Esophagus squamous epithelium (tissue), 5 donors: ENCODE data around the gene SLC44A3. TPM values are rescaled to one million over a fixed set of nuclear protein-coding genes. Genes with fewer than 3 reads are reported as not detected.

Experiments
- DNase-seq: peaks from one replicate; lab custom pipeline; 2025; lab: John Stamatoyannopoulos, UW
- H3K27ac ChIP-seq, 4 donors: fragments of 200-600 bp; sonication (generic); one replicate each; pipeline ENCODE4 v1.5.1; 2016 to 2019; ENCODE audit warnings: mild to moderate bottlenecking in 1 of 4
- H3K27me3 ChIP-seq, 4 donors: fragments of 200-600 bp; sonication (generic); 1 replicate in 3 of 4; 2 replicates in 1 of 4; pipeline versions ENCODE4 v1.5.1 to v1.6.0; 2017 to 2021; ENCODE audit warnings: antibody characterized with exemption in 1 of 4
- H3K36me3 ChIP-seq, 3 donors: fragments of 200-600 bp; sonication (generic); one replicate each; pipeline ENCODE4 v1.5.1; 2016 to 2019
- H3K4me1 ChIP-seq, 3 donors: fragments of 200-600 bp; sonication (generic); one replicate each; pipeline ENCODE4 v1.5.1; 2017 to 2019
- H3K4me3 ChIP-seq, 4 donors: fragments of 200-600 bp; sonication (generic); 1 replicate in 3 of 4; 2 replicates in 1 of 4; pipeline ENCODE4 v1.5.1; 2016 to 2019; ENCODE audit warnings: mild to moderate bottlenecking in 2 of 4, moderate library complexity in 1 of 4
- H3K9me3 ChIP-seq, 3 donors: fragments of 200-600 bp; sonication (generic); one replicate each; pipeline ENCODE4 v1.5.1; 2016 to 2019
- CTCF ChIP-seq, 6 experiments: fragments of 450-650 bp in 4 of 6; fragments of 200-600 bp in 2 of 6; sonication (generic) in 2 of 6; IDR thresholded peaks; one replicate each; pipeline ENCODE4 v1.5.1; 2016 to 2019; ENCODE audit warnings: antibody characterized with exemption in 6 of 6, mild to moderate bottlenecking in 4 of 6, moderate library complexity in 4 of 6
- POLR2A ChIP-seq, 4 donors: fragments of 450-650 bp; IDR thresholded peaks; one replicate each; pipeline ENCODE4 v1.6.1; 2017; ENCODE audit warnings: antibody characterized with exemption in 4 of 4, mild to moderate bottlenecking in 4 of 4, moderate library complexity in 3 of 4
- WGBS, 2 donors: methylation state at CpG; one replicate each; pipeline ENCODE4 v1.1.5; 2018; 5-methylcytosine and 5-hydroxymethylcytosine counted together
- intact Hi-C: fragments of 100-400 bp; cut with DNase I; formaldehyde crosslinking; loops from one replicate; pipeline ENCODE4 v1.15.0; 2022
- total RNA-seq, 4 donors: library from RNA; depleted of rRNA; stranded (reverse); fragments of >200 nt; gene quantifications; one replicate each; pipeline ENCODE4 v1.1.0, GENCODE V29; 2016
- donor health status: DM: yes; HTN: yes; CAD: no.

Gene SLC44A3
- total RNA-seq, 4 donors from 2014 or later, result 5.4 to 11.7 (median 9.4) TPM

- peaks cover 0 to 21% (median 2%) of the 10 kb centered on the region in 3 donors for H3K4me1 ChIP-seq
- intact Hi-C loops, result loop anchor here (10.0 kb wide), 1 partner anchor 219 kb away; no protein-coding TSS in a partner anchor
- WGBS, 2 donors, result 80 to 86% methylated on average over 2 of the region's 2 CpGs
- DNase-seq, result no peak
- TF ChIP-seq POLR2A (IDR thresholded peaks at IDR 0.05) (no peak), CTCF (IDR thresholded peaks at IDR 0.05) (no peak)
- H3K36me3 ChIP-seq, result peaks cover 0 to 47% (median 0%) of the 10 kb centered on the region in 3 donors
- H3K4me3 ChIP-seq, result no peak overlapping the region
- no peaks in the 10 kb centered on the region for H3K27me3 ChIP-seq
- no peak overlapping the region for H3K27ac ChIP-seq
- no peaks in the 10 kb centered on the region for H3K9me3 ChIP-seq
Measured at GRCh38 chr1:94825936-94826335, 5.8 kb downstream of the SLC44A3 start.

- H3K27ac ChIP-seq, result no peak overlapping the region
- TF ChIP-seq CTCF (IDR thresholded peaks at IDR 0.05) (no peak), POLR2A (IDR thresholded peaks at IDR 0.05) (no peak)
- 94 to 100% methylated on average over 4 of the region's 4 CpGs for WGBS, 2 donors
- H3K27me3 ChIP-seq, result no peaks in the 10 kb centered on the region
- H3K4me1 ChIP-seq, result peaks cover 0 to 10% (median 2%) of the 10 kb centered on the region in 3 donors
- no peaks in the 10 kb centered on the region for H3K9me3 ChIP-seq
- intact Hi-C loops, result loop anchor here (10.0 kb wide), 1 partner anchor 217 kb away; no protein-coding TSS in a partner anchor
- peaks cover 0 to 55% (median 0%) of the 10 kb centered on the region in 3 donors for H3K36me3 ChIP-seq
- H3K4me3 ChIP-seq, result no peak overlapping the region
- no peak for DNase-seq
Measured at GRCh38 chr1:94827434-94827833, 7.3 kb downstream of the SLC44A3 start.

- Histone ChIP-seq H3K4me1 (peaks cover 0 to 2% (median 0%) of the 10 kb centered on the region in 3 donors), H3K4me3 (no peak overlapping the region), H3K27me3 (no peaks in the 10 kb centered on the region), H3K9me3 (no peaks in the 10 kb centered on the region), H3K36me3 (peaks cover 0 to 55% (median 0%) of the 10 kb centered on the region in 3 donors), H3K27ac (no peak overlapping the region)
- intact Hi-C loops, result loop anchor here (10.0 kb wide), 1 partner anchor 217 kb away; no protein-coding TSS in a partner anchor
- TF ChIP-seq CTCF (IDR thresholded peaks at IDR 0.05), result no peak
- DNase-seq, result no peak
Measured at GRCh38 chr1:94828251-94828650, 8.1 kb downstream of the SLC44A3 start.

- intact Hi-C loops, result no loop called here
- TF ChIP-seq CTCF (IDR thresholded peaks at IDR 0.05) (no peak), POLR2A (IDR thresholded peaks at IDR 0.05) (no peak)
- H3K36me3 ChIP-seq, result peaks cover 0 to 45% (median 0%) of the 10 kb centered on the region in 3 donors
- H3K27ac ChIP-seq, result no peak overlapping the region
- H3K4me1 ChIP-seq, result no peaks in the 10 kb centered on the region
- DNase-seq, result no peak
- no peak overlapping the region for H3K4me3 ChIP-seq
- no peaks in the 10 kb centered on the region for H3K9me3 ChIP-seq
- no peaks in the 10 kb centered on the region for H3K27me3 ChIP-seq
- 68 to 78% methylated on average over 6 of the region's 6 CpGs for WGBS, 2 donors
Measured at GRCh38 chr1:94831641-94832040, 11.5 kb downstream of the SLC44A3 start.

- intact Hi-C loops, result no loop called here
- 77 to 79% methylated on average over 1 of the region's 1 CpG for WGBS, 2 donors
Measured at GRCh38 chr1:94832446-94832845, 12.3 kb downstream of the SLC44A3 start.

More at GRCh38 chr1:94832446-94832845, 12.3 kb downstream of the SLC44A3 start:
- no peak overlapping the region for H3K27ac ChIP-seq
- peaks cover 0 to 40% (median 0%) of the 10 kb centered on the region in 3 donors for H3K36me3 ChIP-seq
- no peaks in the 10 kb centered on the region for H3K9me3 ChIP-seq
- no peak for DNase-seq
- no peak overlapping the region for H3K4me3 ChIP-seq
- no peak for TF ChIP-seq CTCF (IDR thresholded peaks at IDR 0.05)
- TF ChIP-seq POLR2A (IDR thresholded peaks at IDR 0.05), result no peak
- H3K27me3 ChIP-seq, result no peaks in the 10 kb centered on the region
- H3K4me1 ChIP-seq, result no peaks in the 10 kb centered on the region
